ENCODE results near the gene NTNG2. TPM values are rescaled to one million over a fixed set of nuclear protein-coding genes. Genes with fewer than 3 reads are reported as not detected.
A peak's percentile ranks its signal among the peaks of the same experiment; 100 is the strongest.

Gene NTNG2
- total and polyA plus RNA-seq, 2 of the 13 experiments (the other 11 are each of a cell fraction or from before 2014, with no cell fraction given): 0.02 to 0.36 TPM

DNA sequence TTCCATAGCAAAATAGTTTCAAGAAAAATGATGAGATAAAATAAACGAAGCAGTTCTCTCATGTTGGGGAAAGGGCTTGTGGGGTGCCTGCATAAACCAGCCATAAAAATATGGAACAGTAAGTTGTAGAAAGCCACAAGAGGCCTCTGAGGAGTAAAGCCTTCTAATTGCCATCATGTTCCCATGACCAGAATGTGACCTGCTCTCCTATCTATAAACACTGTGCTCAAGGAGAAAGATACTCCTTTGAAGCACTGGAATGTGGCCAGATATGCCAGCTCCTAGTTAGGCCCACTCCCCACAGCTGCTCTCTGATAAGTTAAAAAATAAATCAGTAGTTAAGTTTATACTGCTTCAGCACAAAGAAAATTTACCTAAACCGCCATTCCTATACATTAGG, 127.1 kb downstream of the NTNG2 start (continued):
- TF ChIP-seq KAT2B (IDR thresholded peaks at IDR 0.05; ENCODE audit: borderline replicate concordance, low read depth, low read length) (no peak), ZNF598 (CRISPR knock-in tag; IDR thresholded peaks at IDR 0.05; ENCODE audit: borderline replicate concordance) (no peak), MXI1 (IDR thresholded peaks at IDR 0.05; ENCODE audit: borderline replicate concordance, low read depth, low read length) (no peak), ZNF44 (CRISPR knock-in tag; IDR thresholded peaks at IDR 0.05) (no peak), ZNF160 (CRISPR knock-in tag; IDR thresholded peaks at IDR 0.05) (no peak), HHEX (CRISPR knock-in tag; IDR thresholded peaks at IDR 0.05) (no peak), RNF2 (conservative IDR thresholded peaks at IDR 0.05; ENCODE audit: low read depth) (no peak), ZNF850 (CRISPR knock-in tag; conservative IDR thresholded peaks at IDR 0.05) (no peak)
- TF ChIP-seq, protein P1, sequence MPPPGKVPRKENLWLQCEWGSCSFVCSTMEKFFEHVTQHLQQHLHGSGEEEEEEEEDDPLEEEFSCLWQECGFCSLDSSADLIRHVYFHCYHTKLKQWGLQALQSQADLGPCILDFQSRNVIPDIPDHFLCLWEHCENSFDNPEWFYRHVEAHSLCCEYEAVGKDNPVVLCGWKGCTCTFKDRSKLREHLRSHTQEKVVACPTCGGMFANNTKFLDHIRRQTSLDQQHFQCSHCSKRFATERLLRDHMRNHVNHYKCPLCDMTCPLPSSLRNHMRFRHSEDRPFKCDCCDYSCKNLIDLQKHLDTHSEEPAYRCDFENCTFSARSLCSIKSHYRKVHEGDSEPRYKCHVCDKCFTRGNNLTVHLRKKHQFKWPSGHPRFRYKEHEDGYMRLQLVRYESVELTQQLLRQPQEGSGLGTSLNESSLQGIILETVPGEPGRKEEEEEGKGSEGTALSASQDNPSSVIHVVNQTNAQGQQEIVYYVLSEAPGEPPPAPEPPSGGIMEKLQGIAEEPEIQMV (CRISPR knock-in tag; IDR thresholded peaks at IDR 0.05; ENCODE audit: low read depth): no peak

DNA sequence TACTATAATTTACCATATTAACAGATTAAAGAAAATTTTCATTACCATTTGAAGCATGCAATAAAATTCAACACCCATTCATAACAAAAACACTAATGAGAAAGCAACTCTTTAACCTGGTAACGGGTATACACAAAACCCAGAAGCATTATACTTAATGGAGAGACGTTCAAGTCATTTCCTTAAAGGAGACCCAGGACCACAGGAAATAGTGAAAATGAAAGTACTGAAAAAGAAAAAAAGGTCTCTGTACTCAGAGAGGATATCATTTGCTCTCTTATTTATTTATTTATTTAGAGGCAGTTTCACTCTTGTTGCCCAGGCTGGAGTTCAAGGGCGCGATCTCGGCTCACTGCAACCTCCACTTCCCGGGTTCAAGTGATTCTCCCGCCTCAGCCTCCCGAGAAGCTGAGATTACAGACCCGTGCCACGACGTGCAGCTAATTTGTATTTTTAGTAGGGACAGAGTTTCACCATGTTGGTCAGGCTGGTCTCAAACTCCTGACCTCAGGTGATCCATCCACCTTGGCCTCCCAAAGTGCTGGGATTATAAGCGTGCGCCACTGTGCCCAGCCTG, 131.4 kb downstream of the NTNG2 start:
- ChIA-PET POLR2A (no interaction called here), CTCF (ENCODE audit: low intra/inter-chr PET ratio, low total read pairs) (no interaction called here)
- TF ChIP-seq, protein P2, sequence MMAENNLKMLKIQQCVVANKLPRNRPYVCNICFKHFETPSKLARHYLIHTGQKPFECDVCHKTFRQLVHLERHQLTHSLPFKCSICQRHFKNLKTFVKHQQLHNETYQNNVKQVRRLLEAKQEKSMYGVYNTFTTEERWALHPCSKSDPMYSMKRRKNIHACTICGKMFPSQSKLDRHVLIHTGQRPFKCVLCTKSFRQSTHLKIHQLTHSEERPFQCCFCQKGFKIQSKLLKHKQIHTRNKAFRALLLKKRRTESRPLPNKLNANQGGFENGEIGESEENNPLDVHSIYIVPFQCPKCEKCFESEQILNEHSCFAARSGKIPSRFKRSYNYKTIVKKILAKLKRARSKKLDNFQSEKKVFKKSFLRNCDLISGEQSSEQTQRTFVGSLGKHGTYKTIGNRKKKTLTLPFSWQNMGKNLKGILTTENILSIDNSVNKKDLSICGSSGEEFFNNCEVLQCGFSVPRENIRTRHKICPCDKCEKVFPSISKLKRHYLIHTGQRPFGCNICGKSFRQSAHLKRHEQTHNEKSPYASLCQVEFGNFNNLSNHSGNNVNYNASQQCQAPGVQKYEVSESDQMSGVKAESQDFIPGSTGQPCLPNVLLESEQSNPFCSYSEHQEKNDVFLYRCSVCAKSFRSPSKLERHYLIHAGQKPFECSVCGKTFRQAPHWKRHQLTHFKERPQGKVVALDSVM (CRISPR knock-in tag; IDR thresholded peaks at IDR 0.05): peak; percentile 72
- TF ChIP-seq ZNF460 (CRISPR knock-in tag; IDR thresholded peaks at IDR 0.05; ENCODE audit: borderline replicate concordance): no peak
- TF ChIP-seq, protein P3, sequence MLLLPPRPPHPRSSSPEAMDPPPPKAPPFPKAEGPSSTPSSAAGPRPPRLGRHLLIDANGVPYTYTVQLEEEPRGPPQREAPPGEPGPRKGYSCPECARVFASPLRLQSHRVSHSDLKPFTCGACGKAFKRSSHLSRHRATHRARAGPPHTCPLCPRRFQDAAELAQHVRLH (CRISPR knock-in tag; IDR thresholded peaks at IDR 0.05; ENCODE audit: borderline replicate concordance, low read depth): no peak
- TF ChIP-seq ZNF546 (CRISPR knock-in tag; conservative IDR thresholded peaks at IDR 0.05): no peak
- BruUV-seq (replicated peaks): no TSS peak
- Histone ChIP-seq H3K4me3 (replicated peaks in 1 of 3; ENCODE audit: insufficient read depth in 1 of 3, low read depth in 2 of 3, low read length in 3 of 3) (no peak overlapping the region), H4K20me1 (ENCODE audit: insufficient read depth, low read length) (no peaks in the 10 kb centered on the region), H3K4me2 (ENCODE audit: low read depth, low read length) (no peak overlapping the region), H3K4me1 (ENCODE audit: insufficient read depth, low read length) (peaks cover 10% of the 10 kb centered on the region), H3K9ac (ENCODE audit: insufficient read depth, low read depth, low read length) (no peak overlapping the region), H3K36me3 (replicated peaks in 1 of 2; ENCODE audit: control insufficient read depth in 1 of 2, insufficient read depth in 2 of 2, low read length in 2 of 2) (peaks cover 17 to 49% of the 10 kb centered on the region in 2 experiments), H2AFZ (ENCODE audit: low read length) (no peak overlapping the region), H3K27me3 (ENCODE audit: control insufficient read depth in 1 of 2, insufficient read depth in 2 of 2, low read length in 2 of 2) (no peaks in the 10 kb centered on the region), H3K9me3 (ENCODE audit: low read length) (no peaks in the 10 kb centered on the region), H3K79me2 (ENCODE audit: insufficient read depth, low read length) (no peaks in the 10 kb centered on the region), H3K27ac (ENCODE audit: extremely low read length, insufficient read depth, low read length) (no peak overlapping the region)
- 94% methylated on average over 13 of the region's 13 CpGs for WGBS (ENCODE audit: low lambda C conversion rate)
- ATAC-seq: no peak
- no peak for DNase-seq (ENCODE audit: low spot score)
- FAIRE-seq: no peak
- intact Hi-C loops (cut with micrococcal nuclease; ENCODE audit: unreplicated experiment) (no loop called here), in situ Hi-C loops (cut with HindIII; ENCODE audit: extremely low pct_ligation_motif_present, low pct_unique_long_range_greater_than_20kb) (no loop called here)

All from HepG2 (cell line).